Hepatocyte (in vitro differentiated cells): Measurements from ENCODE around the gene AP4S1. TPM values are rescaled to one million over a fixed set of nuclear protein-coding genes. Genes with fewer than 3 reads are reported as not detected.

ENCODE experiments used
- DNase-seq: peaks from one replicate; pipeline ENCODE4 v3.0.0-alpha.2; 2016; ENCODE audit warnings: low spot score
- H2AFZ ChIP-seq: fragments of 200-600 bp; sonication (generic); 2 replicates; pipeline ENCODE4 v1.6.0; 2016; ENCODE audit warnings: antibody characterized with exemption, mild to moderate bottlenecking
- H3K27ac ChIP-seq: fragments of 200-600 bp; sonication (generic); 2 replicates; pipeline ENCODE4 v1.5.1; 2016; ENCODE audit warnings: mild to moderate bottlenecking
- H3K27me3 ChIP-seq: fragments of 200-600 bp; sonication (generic); 2 replicates; pipeline ENCODE4 v1.6.1; 2016
- H3K36me3 ChIP-seq: fragments of 200-600 bp; sonication (generic); replicated peaks from 2 replicates; pipeline ENCODE4 v1.5.1; 2016; ENCODE audit warnings: low read depth; ENCODE audit not compliant: insufficient read depth
- H3K4me1 ChIP-seq: fragments of 200-600 bp; sonication (generic); 2 replicates; pipeline ENCODE4 v1.5.1; 2016; ENCODE audit warnings: mild to moderate bottlenecking, moderate library complexity; ENCODE audit not compliant: insufficient read depth
- H3K4me2 ChIP-seq: fragments of 200-600 bp; sonication (generic); 2 replicates; pipeline ENCODE4 v1.6.0; 2016
- H3K4me3 ChIP-seq: fragments of 200-600 bp; sonication (generic); 2 replicates; pipeline ENCODE4 v1.5.1; 2016; ENCODE audit warnings: mild to moderate bottlenecking
- H3K79me2 ChIP-seq: fragments of 200-600 bp; sonication (generic); 2 replicates; pipeline ENCODE4 v1.6.0; 2017; ENCODE audit warnings: mild to moderate bottlenecking
- H3K9me2 ChIP-seq: fragments of 200-600 bp; sonication (generic); replicated peaks from 2 replicates; pipeline ENCODE4 v1.6.0; 2017; ENCODE audit warnings: mild to moderate bottlenecking; ENCODE audit not compliant: insufficient read depth
- H3K9me3 ChIP-seq: fragments of 200-600 bp; sonication (generic); 2 replicates; pipeline ENCODE4 v1.5.1; 2016; ENCODE audit warnings: low read depth, mild to moderate bottlenecking
- H4K20me1 ChIP-seq: fragments of 200-600 bp; sonication (generic); 2 replicates; pipeline ENCODE4 v1.6.0; 2016; ENCODE audit warnings: mild to moderate bottlenecking; ENCODE audit not compliant: insufficient read depth, poor library complexity, severe bottlenecking
- EZH2 ChIP-seq: fragments of 200-600 bp; sonication (generic); IDR thresholded peaks from 2 replicates; pipeline ENCODE4 v1.6.1; 2016; ENCODE audit warnings: antibody characterized with exemption, mild to moderate bottlenecking, borderline replicate concordance
- EZH2phosphoT487 ChIP-seq: fragments of 200-600 bp; sonication (generic); IDR thresholded peaks from one replicate; pipeline ENCODE4 v1.6.1; 2018; ENCODE audit warnings: antibody characterized with exemption, mild to moderate bottlenecking, low read depth, moderate library complexity; ENCODE audit not compliant: unreplicated experiment, severe bottlenecking
- WGBS: methylation state at CpG from one replicate; pipeline ENCODE4 v1.1.6; 2016; ENCODE audit warnings: low lambda C conversion rate; ENCODE audit errors: missing lambda C conversion rate; 5-methylcytosine and 5-hydroxymethylcytosine counted together
- polyA plus RNA-seq: library from polyadenylated mRNA; unstranded; fragments of >200 nt; fragmentation: Nextera tagmentation; extraction: Ambion mirVana; gene quantifications from 2 replicates; pipeline ENCODE4 v1.2.1, GENCODE V29; 2016
- total RNA-seq: library from RNA; depleted of rRNA; stranded (reverse); fragments of >200 nt; gene quantifications from 2 replicates; pipeline ENCODE4 v1.2.3, GENCODE V29; 2014
- TF ChIP-seq, protein P1 (sequence below): fragments of 200-600 bp; sonication (generic); IDR thresholded peaks from 2 replicates; pipeline ENCODE4 v1.5.1; 2016; ENCODE audit warnings: antibody characterized with exemption, mild to moderate bottlenecking; ENCODE audit not compliant: poor library complexity

The AP4S1 gene
- total and polyA plus RNA-seq, 2 experiments from 2014 or later: 5.2 to 14.0 TPM

DNA sequence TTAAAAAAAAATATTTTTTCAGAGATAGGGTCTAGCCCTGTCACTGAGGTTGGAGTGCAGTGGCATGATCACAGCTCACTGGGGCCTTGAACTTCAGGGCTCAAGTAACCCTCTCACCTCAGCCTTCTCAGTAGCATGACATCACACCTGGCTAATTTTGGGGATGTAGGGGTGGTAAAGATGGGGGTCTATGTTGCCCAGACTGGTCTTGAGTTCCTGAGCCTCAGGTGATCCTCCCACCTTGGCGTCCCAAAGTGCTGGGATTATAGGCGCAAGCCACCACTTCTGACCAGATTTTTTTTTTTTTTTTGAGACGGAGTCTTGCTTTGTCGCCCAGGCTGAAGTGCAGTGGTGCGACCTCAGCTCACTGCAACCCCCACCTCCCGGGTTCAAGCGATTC is 101.2 kb downstream of the AP4S1 start:
- Histone ChIP-seq H3K4me1 (peaks cover 4% of the 10 kb centered on the region), H3K27ac (no peak overlapping the region), H3K9me3 (no peaks in the 10 kb centered on the region), H4K20me1 (no peaks in the 10 kb centered on the region), H3K79me2 (peaks cover 8% of the 10 kb centered on the region), H3K27me3 (no peaks in the 10 kb centered on the region), H3K4me2 (no peak overlapping the region), H3K9me2 (no peaks in the 10 kb centered on the region), H2AFZ (no peak overlapping the region), H3K36me3 (peaks cover 7% of the 10 kb centered on the region), H3K4me3 (no peak overlapping the region)
- DNase-seq: no peak
- TF ChIP-seq EZH2phosphoT487 (no peak), EZH2 (no peak)
- TF ChIP-seq, protein P1, sequence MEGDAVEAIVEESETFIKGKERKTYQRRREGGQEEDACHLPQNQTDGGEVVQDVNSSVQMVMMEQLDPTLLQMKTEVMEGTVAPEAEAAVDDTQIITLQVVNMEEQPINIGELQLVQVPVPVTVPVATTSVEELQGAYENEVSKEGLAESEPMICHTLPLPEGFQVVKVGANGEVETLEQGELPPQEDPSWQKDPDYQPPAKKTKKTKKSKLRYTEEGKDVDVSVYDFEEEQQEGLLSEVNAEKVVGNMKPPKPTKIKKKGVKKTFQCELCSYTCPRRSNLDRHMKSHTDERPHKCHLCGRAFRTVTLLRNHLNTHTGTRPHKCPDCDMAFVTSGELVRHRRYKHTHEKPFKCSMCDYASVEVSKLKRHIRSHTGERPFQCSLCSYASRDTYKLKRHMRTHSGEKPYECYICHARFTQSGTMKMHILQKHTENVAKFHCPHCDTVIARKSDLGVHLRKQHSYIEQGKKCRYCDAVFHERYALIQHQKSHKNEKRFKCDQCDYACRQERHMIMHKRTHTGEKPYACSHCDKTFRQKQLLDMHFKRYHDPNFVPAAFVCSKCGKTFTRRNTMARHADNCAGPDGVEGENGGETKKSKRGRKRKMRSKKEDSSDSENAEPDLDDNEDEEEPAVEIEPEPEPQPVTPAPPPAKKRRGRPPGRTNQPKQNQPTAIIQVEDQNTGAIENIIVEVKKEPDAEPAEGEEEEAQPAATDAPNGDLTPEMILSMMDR: no peak
- WGBS: 96% methylated on average over 7 of the region's 7 CpGs

DNA sequence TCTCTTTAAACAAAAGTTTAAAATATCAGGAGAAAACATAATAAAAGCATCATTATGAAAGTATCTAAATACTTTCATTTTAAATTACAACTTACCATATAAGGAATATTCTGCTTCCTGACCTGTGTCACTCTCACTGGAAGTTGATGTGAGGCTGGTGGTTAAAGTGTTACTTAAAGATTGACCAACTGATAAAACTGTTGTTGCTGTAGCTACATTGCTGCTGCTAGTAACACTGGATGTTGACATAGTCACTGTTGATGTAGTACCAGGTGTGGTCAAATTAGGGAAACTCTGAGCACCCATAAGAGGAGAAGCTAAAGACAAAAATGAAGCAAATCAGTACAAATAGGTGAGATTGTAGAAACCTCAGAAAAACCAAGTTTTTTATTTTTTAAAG is 102.2 kb downstream of the AP4S1 start:
- Histone ChIP-seq H3K36me3 (peaks cover 3% of the 10 kb centered on the region), H3K79me2 (peaks cover 8% of the 10 kb centered on the region), H3K9me3 (no peaks in the 10 kb centered on the region), H3K4me3 (no peak overlapping the region), H3K9me2 (no peaks in the 10 kb centered on the region), H3K27ac (peak overlapping the region; percentile 55), H3K4me2 (no peak overlapping the region), H4K20me1 (no peaks in the 10 kb centered on the region), H3K27me3 (no peaks in the 10 kb centered on the region), H3K4me1 (peaks cover 4% of the 10 kb centered on the region), H2AFZ (no peak overlapping the region)
- DNase-seq: peak; percentile 32
- TF ChIP-seq EZH2 (no peak), EZH2phosphoT487 (no peak)
- TF ChIP-seq, protein P1: no peak

DNA sequence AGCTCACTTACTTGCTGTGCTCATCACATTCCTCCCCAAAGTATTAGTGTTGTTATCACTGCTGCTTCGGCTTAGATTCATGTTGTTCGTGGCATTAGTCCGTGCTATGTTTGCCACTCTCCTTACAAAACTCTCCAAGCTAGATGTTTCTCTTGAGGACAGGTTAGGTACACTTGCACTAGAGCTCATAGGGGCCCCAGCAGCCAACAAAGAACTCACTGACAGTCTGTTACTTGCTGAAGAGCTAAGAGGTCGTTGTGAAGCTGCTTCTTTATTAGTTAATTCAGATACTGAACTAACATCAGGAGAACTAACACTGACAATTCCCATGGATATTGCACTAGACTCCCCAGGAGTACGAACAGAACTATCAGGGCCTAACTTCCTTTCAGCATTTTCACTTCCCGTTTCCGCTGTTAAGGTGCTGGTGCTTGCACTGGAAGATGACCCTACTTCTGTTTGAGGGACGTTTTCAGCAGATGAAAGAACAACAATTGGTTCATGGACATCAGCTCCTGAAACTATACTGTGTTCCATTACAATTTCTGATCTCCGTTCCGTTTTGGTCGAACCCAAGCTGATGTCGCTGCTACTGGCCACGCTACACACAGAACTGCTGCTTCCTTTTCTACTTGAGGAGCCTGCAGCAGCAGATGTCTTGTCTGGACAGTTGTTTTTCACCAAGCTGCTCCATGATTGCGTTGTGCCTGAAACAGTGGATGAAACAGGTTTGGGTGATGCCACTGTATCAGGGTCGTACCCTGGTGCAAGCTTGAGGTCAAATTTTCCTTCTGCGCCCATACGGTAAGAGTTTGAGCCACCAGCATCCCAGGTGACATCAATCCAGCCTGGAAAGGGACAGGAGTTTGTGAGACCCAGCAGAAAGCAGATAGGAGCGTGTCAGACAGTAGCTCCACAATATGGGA is 103.4 kb downstream of the AP4S1 start:
- peaks cover 4% of the 10 kb centered on the region for H3K4me1 ChIP-seq
- no peaks in the 10 kb centered on the region for H4K20me1 ChIP-seq
- no peaks in the 10 kb centered on the region for H3K9me3 ChIP-seq
- TF ChIP-seq EZH2phosphoT487: no peak
- no peak for TF ChIP-seq EZH2
- TF ChIP-seq, protein P1: no peak
- no peak overlapping the region for H3K4me2 ChIP-seq
- no peaks in the 10 kb centered on the region for H3K27me3 ChIP-seq
- peaks cover 6% of the 10 kb centered on the region for H3K79me2 ChIP-seq
- H3K36me3 ChIP-seq: no peaks in the 10 kb centered on the region
- no peak overlapping the region for H2AFZ ChIP-seq
- no peaks in the 10 kb centered on the region for H3K9me2 ChIP-seq
- no peak for DNase-seq
- WGBS: 92% methylated on average over 18 of the region's 18 CpGs
- peak overlapping the region; percentile 55 for H3K27ac ChIP-seq
- no peak overlapping the region for H3K4me3 ChIP-seq
